Activated CD4-positive, alpha-beta memory T cell treated with anti-CD3 and anti-CD28 coated beads, Interleukin-2, amount 10 ng/mL, durations not matched to agents 7 days and 5 days (primary cell): Measurements from ENCODE around the gene RNF208. TPM values are rescaled to one million over a fixed set of nuclear protein-coding genes. Genes with fewer than 3 reads are reported as not detected.

Experiments used
- CTCF ChIA-PET: fragments of 350-600 bp; sonication (Branson Sonifier 250); formaldehyde crosslinking; loops from one replicate; lab custom pipeline; 2021; ENCODE audit warnings: antibody characterized with exemption, inconsistent platforms; lab: Charles Lee
- POLR2A ChIA-PET: fragments of 350-600 bp; sonication (Branson Sonifier 250); formaldehyde crosslinking; loops from one replicate; lab custom pipeline; 2021; ENCODE audit warnings: antibody characterized with exemption; lab: Charles Lee
- DNase-seq: peaks from one replicate; pipeline ENCODE4 v3.0.0-alpha.2; 2020
- H3K27ac Mint-ChIP-seq: one replicate; pipeline ENCODE4 v1.8.0; 2021; ENCODE audit warnings: mild to moderate bottlenecking, mixed read lengths
- H3K27me3 Mint-ChIP-seq: one replicate; pipeline ENCODE4 v1.8.0; 2021; ENCODE audit warnings: mixed read lengths
- H3K36me3 Mint-ChIP-seq: one replicate; pipeline ENCODE4 v1.8.0; 2021; ENCODE audit warnings: low read depth, mixed read lengths
- H3K4me1 Mint-ChIP-seq: one replicate; pipeline ENCODE4 v1.8.0; 2021; ENCODE audit warnings: mixed read lengths
- H3K4me3 Mint-ChIP-seq: one replicate; pipeline ENCODE4 v1.8.0; 2021; ENCODE audit warnings: mild to moderate bottlenecking, mixed read lengths
- H3K9me3 Mint-ChIP-seq: one replicate; pipeline ENCODE4 v1.8.0; 2021; ENCODE audit warnings: mixed read lengths
- total RNA-seq, 2 experiments: library from RNA; stranded (reverse); gene quantifications; one replicate each; pipeline ENCODE4 v1.2.3, GENCODE V29; 2021

Gene RNF208
- total RNA-seq, 2 experiments from 2014 or later: 2.2 to 2.5 TPM

DNA sequence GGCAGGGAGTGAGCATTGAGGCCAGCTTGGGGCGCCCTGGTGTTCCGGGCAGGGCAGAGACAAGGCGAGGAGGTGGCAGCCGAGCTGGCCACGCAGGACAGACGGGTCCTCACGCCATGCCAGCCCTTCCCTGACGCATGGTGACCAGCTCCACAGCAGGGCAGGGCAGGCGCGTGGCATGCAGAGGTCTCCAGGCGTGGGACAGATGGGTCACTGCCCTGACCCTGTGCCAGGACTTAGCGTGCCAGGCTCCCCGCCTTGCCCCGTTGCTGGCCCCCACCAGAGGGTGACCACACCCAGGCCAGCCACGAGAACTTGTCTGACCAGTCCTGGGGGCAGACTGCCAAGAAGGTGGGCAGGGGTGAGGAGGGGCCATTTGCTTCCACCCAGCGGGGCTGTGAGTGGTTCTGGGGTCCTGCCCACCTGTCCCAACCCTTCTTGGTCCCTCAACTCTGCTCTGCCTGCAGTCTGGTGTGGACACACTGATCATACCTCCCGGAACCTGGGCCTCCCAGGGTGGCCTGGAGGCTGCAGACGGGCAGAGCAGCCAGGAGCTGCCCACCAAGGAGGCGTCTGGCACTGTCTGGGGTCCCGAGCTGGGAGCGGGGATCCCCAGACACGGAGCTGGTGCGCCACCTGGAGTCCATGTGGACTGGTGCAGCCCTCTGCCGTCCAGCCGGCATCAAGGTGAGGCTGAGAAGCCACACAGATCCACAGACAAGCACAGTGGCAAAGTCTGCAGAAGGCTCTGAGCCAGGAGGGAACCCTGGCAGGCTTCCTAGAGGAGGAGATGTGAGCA, 5.2 kb upstream of the RNF208 start, which contains the start of gene RNF224:
RNF224 (plus strand) TSS at position 449 of the 799 bp plus-strand sequence. CDS start 834 bp downstream, outside the sequence.
- no peak within 1 kb of the TSS for H3K27ac Mint-ChIP-seq
- H3K4me1 Mint-ChIP-seq: peaks cover 27% of the 10 kb centered on the region
- CTCF ChIA-PET: interaction anchor here (0.9 to 3.2 kb wide), 16 partner anchors 10 to 181 kb away, joined by 3 to 18 read pairs (median 6); partner anchors contain the start of genes ANAPC2, MAN1B1, SSNA1 and TPRN
- DNase-seq: peak; percentile 85
- POLR2A ChIA-PET: interaction anchor here (1.1 to 6.5 kb wide), 6 partner anchors 13 to 140 kb away, joined by 3 to 63 read pairs (median 4); partner anchors contain the start of genes NDOR1, TMEM203 and TUBB4B
- H3K27me3 Mint-ChIP-seq: no peaks in the 10 kb centered on the region
- H3K36me3 Mint-ChIP-seq: no peaks in the 10 kb centered on the region
- no peak within 1 kb of the TSS for H3K4me3 Mint-ChIP-seq
- no peaks in the 10 kb centered on the region for H3K9me3 Mint-ChIP-seq

DNA sequence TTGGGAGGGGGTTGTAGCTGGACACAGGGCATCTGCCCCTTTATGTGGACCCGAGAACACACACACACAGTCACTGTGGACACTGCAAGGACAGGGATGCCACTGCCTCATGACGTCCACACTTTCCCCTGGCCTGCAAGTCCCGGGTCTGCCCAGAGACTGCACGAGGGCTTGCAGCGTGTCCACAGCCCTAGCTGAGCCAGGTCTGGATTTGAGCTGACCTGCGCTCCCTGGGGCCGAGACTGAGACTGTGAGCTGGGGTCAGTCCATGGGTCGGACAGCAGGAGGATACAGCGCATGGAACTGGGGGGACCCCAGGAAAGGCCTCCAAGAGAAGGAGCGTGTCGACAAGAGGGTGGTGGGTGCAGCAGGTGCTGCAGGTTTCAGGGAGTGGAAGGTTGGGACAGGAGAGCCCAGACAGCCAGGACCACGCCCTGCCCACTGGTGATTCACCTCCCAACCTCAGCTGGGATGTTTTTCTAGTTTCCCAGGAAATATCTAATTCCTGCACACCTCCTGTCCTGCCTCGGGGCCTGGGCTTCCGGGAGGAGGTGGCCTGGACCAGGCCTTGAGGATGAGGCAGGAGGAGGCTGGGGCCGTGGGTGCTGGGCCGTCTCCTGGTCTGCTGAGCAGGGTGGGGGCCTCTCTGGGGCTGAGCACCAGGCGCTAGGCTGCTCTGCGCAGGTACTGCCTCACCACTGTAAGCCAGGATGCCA, 4.5 kb upstream of the RNF208 start:
- no peaks in the 10 kb centered on the region for H3K36me3 Mint-ChIP-seq
- ChIA-PET POLR2A (interaction anchor here (1.3 to 6.5 kb wide), 8 partner anchors 14 to 140 kb away, joined by 3 to 63 read pairs (median 5); partner anchors contain the start of genes MAN1B1, NDOR1, TMEM203 and TUBB4B), CTCF (interaction anchor here (0.9 to 3.2 kb wide), 14 partner anchors 10 to 180 kb away, joined by 3 to 18 read pairs (median 6); partner anchors contain the start of genes ANAPC2, SSNA1, TPRN and TUBB4B)
- H3K27me3 Mint-ChIP-seq: no peaks in the 10 kb centered on the region
- no peak overlapping the region for H3K4me3 Mint-ChIP-seq
- no peaks in the 10 kb centered on the region for H3K9me3 Mint-ChIP-seq
- H3K27ac Mint-ChIP-seq: no peak overlapping the region
- H3K4me1 Mint-ChIP-seq: peaks cover 27% of the 10 kb centered on the region
- DNase-seq: no peak

DNA sequence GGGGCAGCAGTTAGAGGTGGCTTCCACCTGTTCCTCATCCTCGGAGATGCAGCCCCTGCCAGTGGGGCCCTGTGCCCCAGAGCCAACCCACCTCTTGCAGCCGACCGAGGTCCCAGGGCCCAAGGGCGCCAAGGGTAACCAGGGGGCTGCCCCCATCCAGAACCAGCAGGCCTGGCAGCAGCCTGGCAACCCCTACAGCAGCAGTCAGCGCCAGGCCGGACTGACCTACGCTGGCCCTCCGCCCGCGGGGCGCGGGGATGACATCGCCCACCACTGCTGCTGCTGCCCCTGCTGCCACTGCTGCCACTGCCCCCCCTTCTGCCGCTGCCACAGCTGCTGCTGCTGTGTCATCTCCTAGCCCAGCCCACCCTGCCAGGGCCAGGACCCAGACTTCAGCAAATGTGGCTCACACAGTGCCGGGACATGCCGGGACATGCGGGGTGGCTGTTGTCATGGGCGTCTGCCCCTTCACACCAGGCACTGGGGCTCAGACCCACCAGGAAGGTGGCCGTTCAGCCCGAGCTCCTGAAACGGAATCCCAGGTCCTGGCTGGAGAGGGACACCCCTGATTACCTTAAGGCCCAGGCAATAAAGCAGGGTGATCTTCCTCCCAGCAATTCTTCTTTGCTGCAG, 3.8 kb upstream of the RNF208 start:
- Mint-ChIP-seq H3K9me3 (no peaks in the 10 kb centered on the region), H3K27ac (peak overlapping the region; percentile 79), H3K36me3 (no peaks in the 10 kb centered on the region), H3K4me1 (peaks cover 27% of the 10 kb centered on the region), H3K27me3 (no peaks in the 10 kb centered on the region), H3K4me3 (peak overlapping the region; percentile 24)
- POLR2A ChIA-PET: interaction anchor here (1.2 to 8.2 kb wide), 8 partner anchors 11 to 140 kb away, joined by 3 to 97 read pairs (median 8); partner anchors contain the start of genes MAN1B1, NDOR1, NELFB and TMEM203
- CTCF ChIA-PET: interaction anchor here (0.9 to 3.2 kb wide), 14 partner anchors 11 to 179 kb away, joined by 3 to 18 read pairs (median 5); partner anchors contain the start of genes ANAPC2, MAN1B1, SSNA1 and TPRN
- DNase-seq: no peak

DNA sequence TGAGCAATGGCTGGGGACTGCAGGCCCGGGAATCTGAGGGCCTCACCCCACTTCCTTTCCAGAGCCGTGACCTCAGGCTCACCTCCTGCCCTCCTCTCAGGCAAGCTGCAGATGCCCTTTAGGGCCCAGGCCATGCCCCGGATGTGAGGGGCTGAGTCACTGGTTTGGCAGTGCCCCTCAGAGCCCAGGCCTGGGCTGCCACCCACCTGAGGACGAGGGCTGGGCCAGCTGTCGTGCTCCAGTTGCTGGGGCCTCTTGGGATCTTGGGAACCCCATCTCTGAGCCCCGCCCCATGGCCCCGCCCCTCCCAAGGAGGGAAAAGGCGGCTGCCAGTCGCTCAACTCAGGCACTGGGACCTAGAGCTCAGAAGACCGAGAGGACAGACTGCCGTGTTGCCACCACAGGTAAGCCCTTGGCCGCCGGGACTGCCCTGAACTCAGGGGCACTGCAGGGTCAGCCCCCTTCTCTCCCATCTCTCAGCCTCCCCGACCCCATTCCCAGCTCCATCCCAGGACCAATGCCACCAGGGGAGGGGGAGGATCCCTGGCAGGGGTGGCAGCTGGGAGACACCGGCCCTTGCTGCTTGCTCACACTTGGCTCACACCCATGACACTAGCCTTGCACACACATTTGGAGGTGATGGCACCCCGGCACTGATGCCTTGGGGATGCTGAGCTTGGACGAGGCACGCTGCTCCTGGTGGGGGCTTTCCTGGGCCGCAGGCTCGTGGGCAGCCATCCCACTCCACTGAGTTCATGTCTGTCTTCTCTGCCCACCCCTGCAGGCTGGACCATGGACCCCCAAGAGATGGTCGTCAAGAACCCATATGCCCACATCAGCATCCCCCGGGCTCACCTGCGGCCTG, 3.0 kb upstream of the RNF208 start, which contains the start of gene CYSRT1:
CYSRT1 (plus strand) TSS at position 345 of the 865 bp plus-strand sequence; CDS start at position 793, 448 bp downstream.
- Mint-ChIP-seq H3K4me3 (peak within 1 kb of the TSS; percentile 74), H3K9me3 (no peaks in the 10 kb centered on the region), H3K36me3 (no peaks in the 10 kb centered on the region), H3K27ac (peak within 1 kb of the TSS; percentile 79), H3K27me3 (no peaks in the 10 kb centered on the region), H3K4me1 (peaks cover 27% of the 10 kb centered on the region)
- ChIA-PET CTCF (interaction anchor here (0.7 to 3.3 kb wide), 11 partner anchors 12 to 157 kb away, joined by 3 to 21 read pairs (median 3); partner anchors contain the start of genes MAN1B1, TMEM210 and TUBB4B), POLR2A (interaction anchor here (0.7 to 8.2 kb wide), 14 partner anchors 12 to 686 kb away, joined by 3 to 97 read pairs (median 6); partner anchors contain the start of genes ANAPC2, MAN1B1, NDOR1 and NELFB)
- peak; percentile 69 for DNase-seq

DNA sequence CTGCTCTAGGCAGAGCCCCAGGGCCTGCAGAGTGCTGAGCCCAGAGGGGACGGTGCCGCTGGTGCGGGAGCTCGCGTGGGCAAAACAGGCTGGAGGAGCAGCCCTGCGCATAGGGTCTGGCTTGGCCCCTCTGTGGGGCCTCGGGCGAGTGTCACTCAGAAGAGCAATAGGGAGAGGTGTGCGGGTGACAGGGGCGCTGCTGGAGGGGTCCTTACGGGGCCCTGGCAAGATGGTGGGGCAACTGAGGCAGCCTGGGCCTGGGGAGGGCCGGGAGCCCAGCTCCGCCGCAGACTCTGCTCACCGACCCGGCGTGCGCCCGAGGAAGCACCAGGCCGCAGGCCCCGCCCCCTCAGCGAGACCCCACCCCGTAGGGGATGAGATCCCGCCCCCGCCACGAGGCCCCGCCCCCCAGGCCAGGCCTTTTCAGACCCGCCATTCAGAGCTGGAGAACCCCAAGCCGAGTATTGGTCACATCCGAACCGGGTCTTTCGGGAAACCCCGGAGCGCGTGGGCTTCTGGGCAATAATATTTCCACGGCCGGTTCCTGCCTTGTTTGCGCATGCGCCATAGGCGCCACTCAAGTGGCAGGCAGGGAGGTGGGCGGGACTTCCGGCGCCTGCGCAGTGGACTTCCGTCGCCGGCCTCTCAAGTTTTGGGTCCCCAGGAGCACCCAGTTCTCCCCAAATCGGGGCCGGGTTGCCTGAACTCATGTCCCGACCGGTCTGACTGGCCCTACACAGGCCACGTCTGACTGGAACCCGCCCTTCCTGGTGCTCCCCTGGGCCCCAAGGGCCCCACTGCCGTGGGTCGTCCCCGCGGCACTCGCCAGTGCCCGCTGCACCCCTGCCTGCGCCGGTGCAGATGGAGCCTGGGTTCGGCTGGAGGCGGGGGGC, 1.3 kb upstream of the RNF208 start:
- Mint-ChIP-seq H3K36me3 (no peaks in the 10 kb centered on the region), H3K27me3 (no peaks in the 10 kb centered on the region), H3K27ac (peak overlapping the region; percentile 79), H3K4me1 (peaks cover 27% of the 10 kb centered on the region), H3K4me3 (peak overlapping the region; percentile 74), H3K9me3 (no peaks in the 10 kb centered on the region)
- ChIA-PET POLR2A (interaction anchor here (0.6 to 8.2 kb wide), 18 partner anchors 8 to 497 kb away, joined by 3 to 97 read pairs (median 6); partner anchors contain the start of genes ANAPC2, DPP7, MAN1B1 and NDOR1), CTCF (interaction anchor here (0.6 to 3.3 kb wide), 12 partner anchors 14 to 177 kb away, joined by 3 to 21 read pairs (median 4); partner anchors contain the start of genes ANAPC2, NPDC1, SSNA1 and TOR4A)
- peak; percentile 99 for DNase-seq

DNA sequence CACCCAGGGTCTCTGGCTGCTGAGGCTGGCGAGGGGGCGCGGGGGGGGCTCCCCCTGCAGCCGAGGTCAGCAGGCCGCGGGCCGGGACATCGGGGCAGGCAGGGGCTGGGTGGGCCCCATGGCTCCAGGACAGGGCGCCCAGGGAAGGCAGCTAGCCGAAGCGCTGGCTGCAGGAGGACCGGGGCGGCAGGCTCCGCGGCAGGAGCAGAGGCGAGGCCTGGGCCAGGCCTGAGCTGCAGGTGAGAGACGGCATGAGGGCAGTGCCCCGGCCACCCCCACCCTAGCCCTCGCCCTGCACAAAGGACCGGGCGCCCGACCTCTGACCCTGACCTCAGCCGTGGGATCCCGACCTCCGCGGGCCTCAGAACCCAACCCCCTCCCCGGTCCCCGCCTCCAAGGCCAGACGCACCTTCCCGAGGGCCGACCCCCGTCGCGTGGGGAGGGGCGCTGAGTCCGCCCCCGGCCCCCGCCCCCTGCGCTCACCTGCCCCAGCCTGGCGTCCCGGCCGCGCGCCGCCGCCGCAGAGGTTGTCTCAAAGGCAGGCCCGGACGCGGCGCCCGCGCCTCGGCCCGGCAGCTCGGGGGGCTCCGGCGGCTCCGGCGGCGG, 431 bp downstream of the RNF208 start:
- Mint-ChIP-seq H3K36me3 (no peaks in the 10 kb centered on the region), H3K9me3 (no peaks in the 10 kb centered on the region), H3K4me3 (no peak overlapping the region), H3K27me3 (no peaks in the 10 kb centered on the region), H3K27ac (no peak overlapping the region), H3K4me1 (peaks cover 22% of the 10 kb centered on the region)
- no peak for DNase-seq
- CTCF ChIA-PET: interaction anchor here (0.6 to 3.3 kb wide), 5 partner anchors 18 to 175 kb away, joined by 3 to 21 read pairs (median 6); partner anchors contain the start of gene NPDC1
- POLR2A ChIA-PET: interaction anchor here (1.1 to 8.2 kb wide), 10 partner anchors 14 to 135 kb away, joined by 4 to 97 read pairs (median 15); partner anchors contain the start of genes ANAPC2, MAN1B1, NDOR1 and SSNA1

DNA sequence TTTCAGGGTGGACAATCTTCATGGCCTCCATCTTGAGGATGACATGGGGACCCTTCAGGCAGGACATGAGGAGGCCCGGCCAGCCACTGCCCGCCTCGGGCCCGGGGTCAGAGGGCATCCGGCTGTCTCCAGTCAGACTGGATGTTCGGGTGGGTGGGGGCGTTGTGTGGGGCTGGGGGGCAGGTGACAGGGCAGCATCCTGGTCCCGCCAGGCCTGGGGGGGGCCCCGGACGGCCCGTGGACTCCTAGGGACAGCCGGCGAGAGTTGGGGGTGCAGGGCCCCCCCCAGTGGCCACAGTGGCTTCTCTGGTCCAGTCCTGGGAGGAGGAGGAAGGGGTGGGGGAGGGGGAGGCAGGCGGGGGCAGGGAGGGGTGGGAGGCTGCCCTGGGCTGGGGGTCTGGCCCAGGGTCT, 940 bp downstream of the RNF208 start:
- ChIA-PET POLR2A (interaction anchor here (1.6 to 8.2 kb wide), 5 partner anchors 14 to 91 kb away, joined by 4 to 97 read pairs (median 6); partner anchors contain the start of genes NDOR1, TMEM203, TPRN and TUBB4B), CTCF (interaction anchor here (1.6 kb wide), 1 partner anchor 44 kb away, joined by 3 read pairs; no protein-coding TSS in a partner anchor)
- no peak overlapping the region for H3K4me3 Mint-ChIP-seq
- H3K9me3 Mint-ChIP-seq: no peaks in the 10 kb centered on the region
- no peak overlapping the region for H3K27ac Mint-ChIP-seq
- no peaks in the 10 kb centered on the region for H3K36me3 Mint-ChIP-seq
- H3K27me3 Mint-ChIP-seq: no peaks in the 10 kb centered on the region
- peaks cover 19% of the 10 kb centered on the region for H3K4me1 Mint-ChIP-seq
- no peak for DNase-seq

DNA sequence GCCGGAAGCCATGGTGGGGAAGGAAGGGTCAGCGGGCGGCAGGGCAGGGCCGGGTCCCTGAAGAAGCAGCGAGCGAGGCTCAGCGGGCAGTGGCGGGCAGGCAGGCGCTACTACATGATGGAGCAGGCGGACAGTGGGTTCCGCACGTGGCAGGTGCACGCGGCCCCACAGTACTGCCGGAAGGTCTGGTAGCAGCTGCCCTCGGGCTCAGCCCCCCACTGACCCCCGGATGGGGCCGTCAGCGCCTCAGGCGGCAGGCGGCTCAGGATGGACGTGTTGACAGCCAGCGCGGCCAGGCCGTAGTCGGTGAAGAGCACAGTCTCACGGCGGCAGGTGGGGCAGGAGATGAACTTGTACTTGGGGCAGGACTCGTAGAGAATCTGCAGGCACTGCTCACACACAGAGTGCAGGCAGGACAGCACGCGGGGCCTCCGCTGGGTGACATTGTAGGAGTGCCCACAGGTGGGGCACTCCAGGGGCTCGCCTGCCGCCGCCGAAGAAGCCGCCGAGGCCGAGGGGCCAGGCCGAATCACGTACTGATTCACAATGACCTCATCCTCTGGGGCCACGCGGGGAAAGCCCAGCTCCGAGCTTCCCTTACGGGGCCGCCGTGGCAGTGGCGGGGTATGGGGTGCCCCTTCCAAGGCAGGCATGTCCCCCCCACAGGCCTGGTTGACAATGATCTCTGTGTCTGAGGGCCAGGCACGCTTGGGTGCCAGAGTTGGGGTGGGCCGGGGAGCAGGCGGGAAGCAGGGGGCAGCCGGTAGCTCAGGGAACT, 1.5 kb downstream of the RNF208 start:
- Mint-ChIP-seq H3K4me3 (no peak overlapping the region), H3K9me3 (no peaks in the 10 kb centered on the region), H3K27ac (no peak overlapping the region), H3K27me3 (no peaks in the 10 kb centered on the region), H3K4me1 (peaks cover 18% of the 10 kb centered on the region), H3K36me3 (no peaks in the 10 kb centered on the region)
- DNase-seq: no peak
- ChIA-PET CTCF (no interaction called here), POLR2A (interaction anchor here (1.5 to 8.2 kb wide), 7 partner anchors 13 to 91 kb away, joined by 3 to 97 read pairs (median 6); partner anchors contain the start of genes NDOR1, TMEM203, TPRN and TUBB4B)

DNA sequence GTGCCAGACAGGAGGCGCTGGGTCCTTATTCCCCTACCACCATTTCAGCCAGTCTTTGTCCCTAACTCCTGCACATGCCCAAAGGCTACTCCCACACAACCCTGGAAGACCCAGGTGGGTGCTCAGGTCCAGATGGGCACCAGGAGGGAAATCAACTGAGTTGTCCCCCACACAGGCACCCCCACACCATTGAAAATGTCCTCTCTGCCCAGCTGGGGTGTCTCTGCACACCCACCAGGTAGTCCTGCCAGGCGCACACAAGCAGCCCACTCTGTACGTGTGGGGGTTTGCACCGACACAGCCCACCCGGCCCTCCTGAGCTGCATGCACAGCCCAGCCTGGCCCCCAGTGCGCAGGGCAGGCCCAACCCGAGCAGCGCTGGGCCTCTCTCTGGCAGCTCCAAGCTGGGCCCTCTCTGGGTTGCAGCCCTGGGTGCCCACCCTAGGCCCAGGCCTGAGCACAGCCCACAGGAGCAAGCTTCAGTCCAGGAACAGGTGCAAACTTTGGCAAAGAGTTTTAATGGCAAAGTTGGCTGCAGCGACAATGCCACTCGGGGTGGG, 2.2 kb downstream of the RNF208 start:
- H3K36me3 Mint-ChIP-seq: no peaks in the 10 kb centered on the region
- ChIA-PET CTCF (no interaction called here), POLR2A (interaction anchor here (1.5 to 8.2 kb wide), 6 partner anchors 13 to 31 kb away, joined by 3 to 97 read pairs (median 5); partner anchors contain the start of genes NDOR1, TMEM203, TPRN and TUBB4B)
- no peaks in the 10 kb centered on the region for H3K9me3 Mint-ChIP-seq
- H3K27me3 Mint-ChIP-seq: no peaks in the 10 kb centered on the region
- peaks cover 13% of the 10 kb centered on the region for H3K4me1 Mint-ChIP-seq
- no peak for DNase-seq
- no peak overlapping the region for H3K27ac Mint-ChIP-seq
- H3K4me3 Mint-ChIP-seq: no peak overlapping the region
